K562 (cell line): ENCODE results near the gene CLEC18B.
"Not testable (repeated sequence)": the region's sequence is repeated elsewhere in the genome, so short reads cannot be mapped to it uniquely, and the experiment has no call there.

Experiments used
- CTCF ChIP-seq, 3 experiments: IDR thresholded peaks in 2 of 3; conservative IDR thresholded peaks in 1 of 3; 2 replicates each; pipeline ENCODE4 v1.5.1; 2011 to 2012; ENCODE audit warnings: low read length in 3 of 3, mild to moderate bottlenecking in 3 of 3, control low read depth in 2 of 3, improper control_type of control experiment in 1 of 3, inconsistent platforms in 1 of 3, low read depth in 1 of 3, mixed read lengths in 1 of 3, moderate library complexity in 1 of 3; ENCODE audit not compliant: insufficient read depth in 2 of 3
- HDAC2 ChIP-seq: fragments of 450-650 bp; IDR thresholded peaks from 2 replicates; pipeline ENCODE4 v1.6.1; 2016; ENCODE audit warnings: mild to moderate bottlenecking
- LARP7 ChIP-seq: fragments of 450-650 bp; IDR thresholded peaks from 2 replicates; pipeline ENCODE4 v1.6.1; 2016
- ZEB2 ChIP-seq: fragments of 450-650 bp; IDR thresholded peaks from 2 replicates; pipeline ENCODE4 v1.6.1; 2016
- ZNF274 ChIP-seq: IDR thresholded peaks from 2 replicates; pipeline ENCODE4 v1.6.1; 2011; ENCODE audit warnings: low read depth, mild to moderate bottlenecking, low read length, moderate library complexity, borderline replicate concordance

GRCh38 chr16:74412775-74413390, 8.4 kb downstream of the CLEC18B start:
- not testable (repeated sequence) for TF ChIP-seq ZNF274; LARP7; CTCF (IDR thresholded peaks at IDR 0.05 in 2 of 3, conservative IDR thresholded peaks at IDR 0.05 in 1 of 3; ENCODE audit: insufficient read depth in 2 of 3, low read depth in 1 of 3, low read length in 3 of 3); ZEB2; HDAC2
